K562 (cell line): Measurements from ENCODE around the gene KATNB1. TPM values are rescaled to one million over a fixed set of nuclear protein-coding genes. Genes with fewer than 3 reads are reported as not detected.

Experiments used
- ATF1 ChIP-seq, 2 experiments: fragments of 450-650 bp in 1 of 2; IDR thresholded peaks; 2 replicates each; pipeline ENCODE4 v1.6.1; 2016; ENCODE audit warnings: missing compliant biosample characterization in 1 of 2, missing genetic modification characterization in 1 of 2
- CAMTA2 ChIP-seq: fragments of 250-450 bp; sonication (Bioruptor Pico); conservative IDR thresholded peaks from 2 replicates; pipeline ENCODE4 v1.5.1; 2022
- CBX2 ChIP-seq: fragments of 200-600 bp; sonication (generic); IDR thresholded peaks from one replicate; pipeline ENCODE4 v1.6.1; 2012; ENCODE audit warnings: mild to moderate bottlenecking, low read length, inconsistent platforms; ENCODE audit not compliant: insufficient read depth, poor library complexity, severe bottlenecking
- CXXC5 ChIP-seq: fragments of 250-450 bp; sonication (Bioruptor Pico); IDR thresholded peaks from 2 replicates; pipeline ENCODE4 v1.8.0; 2022; ENCODE audit warnings: inconsistent platforms, mild to moderate bottlenecking, moderate library complexity
- EGR1 ChIP-seq: fragments of 450-650 bp; conservative IDR thresholded peaks from 2 replicates; pipeline ENCODE4 v1.6.1; 2017; ENCODE audit warnings: mild to moderate bottlenecking
- FOS ChIP-seq: IDR thresholded peaks from 3 replicates; pipeline ENCODE4 v1.6.1; 2011; ENCODE audit not compliant: insufficient read length; ENCODE audit errors: extremely low read depth
- KDM2B ChIP-seq: fragments of 250-450 bp; sonication (Bioruptor Pico); IDR thresholded peaks from 2 replicates; pipeline ENCODE4 v1.8.0; 2021; ENCODE audit warnings: mild to moderate bottlenecking, moderate library complexity
- L3MBTL2 ChIP-seq: fragments of 450-650 bp; IDR thresholded peaks from 2 replicates; pipeline ENCODE4 v1.6.1; 2016; ENCODE audit warnings: mild to moderate bottlenecking, moderate library complexity
- RBM25 ChIP-seq: fragments of 200-400 bp; formaldehyde crosslinking; IDR thresholded peaks from 2 replicates; pipeline ENCODE4 v1.6.1; 2018; ENCODE audit warnings: low read length, low read depth, moderate library complexity; ENCODE audit not compliant: severe bottlenecking
- SIX5 ChIP-seq, 2 experiments: IDR thresholded peaks; 2 replicates each; pipeline ENCODE4 v1.6.1; 2011; ENCODE audit warnings: low read length in 2 of 2, borderline replicate concordance in 1 of 2, low read depth in 1 of 2, mild to moderate bottlenecking in 1 of 2, moderate library complexity in 1 of 2; ENCODE audit not compliant: insufficient read depth in 1 of 2
- U2AF1 ChIP-seq: fragments of 200-400 bp; formaldehyde crosslinking; optimal IDR thresholded peaks from 2 replicates; pipeline ENCODE3; 2017; ENCODE audit warnings: mild to moderate bottlenecking, low read depth, low read length, moderate library complexity
- U2AF2 ChIP-seq: fragments of 200-400 bp; formaldehyde crosslinking; optimal IDR thresholded peaks from 2 replicates; pipeline ENCODE3; 2017; ENCODE audit warnings: low read depth, mild to moderate bottlenecking, low read length
- ZNF24 ChIP-seq: fragments of 450-650 bp; IDR thresholded peaks from 2 replicates; pipeline ENCODE4 v1.6.1; 2016
- polyA plus RNA-seq, 8 experiments: library from polyadenylated mRNA; depleted of rRNA in 4 of 8; stranded (reverse) in 5 of 8; unstranded in 3 of 8; fragments of >200 nt; fragmentation: Nextera tagmentation in 2 of 8; fragmentation: Illumina TruSeq in 1 of 8; extraction: Ambion mirVana in 2 of 8; extraction: Trizol in 1 of 8; gene quantifications; 2 replicates each; pipeline versions ENCODE4 v1.2.1 to v1.2.3, GENCODE V29; 2011 to 2014; ENCODE audit warnings: inconsistent platforms in 1 of 8, missing spikeins in 1 of 8
- total RNA-seq, 7 experiments: library from RNA; depleted of rRNA in 6 of 7; stranded (reverse); fragments of >200 nt in 6 of 7; fragmentation: Illumina TruSeq in 2 of 7; extraction: Trizol in 2 of 7; gene quantifications; 2 replicates each; pipeline versions ENCODE4 v1.2.1 to v1.2.3, GENCODE V29; 2011 to 2021; ENCODE audit warnings: low replicate concordance in 1 of 7
- TF ChIP-seq, protein P1 (sequence below): sonication (generic); formaldehyde crosslinking; IDR thresholded peaks from 2 replicates; pipeline ENCODE4 v1.8.0; 2022; ENCODE audit warnings: missing genetic modification reagents, mild to moderate bottlenecking, moderate library complexity, borderline replicate concordance
- TF ChIP-seq, protein P2 (sequence below): fragments of 200-800 bp; sonication (Bioruptor generic); IDR thresholded peaks from 2 replicates; pipeline ENCODE4 v1.6.1; 2017; ENCODE audit warnings: missing genetic modification characterization, missing compliant biosample characterization
- TF ChIP-seq, protein P3 (sequence below), 2 experiments: fragments of 450-650 bp in 1 of 2; sonication (generic) in 1 of 2; formaldehyde crosslinking; conservative IDR thresholded peaks; 2 replicates each; pipeline versions ENCODE4 v1.4.0 to v1.8.1; 2020 to 2022; ENCODE audit warnings: mild to moderate bottlenecking in 1 of 2, missing genetic modification reagents in 1 of 2
- TF ChIP-seq, protein P4 (sequence below), 2 experiments: fragments of 450-650 bp; IDR thresholded peaks; 2 replicates each; pipeline ENCODE4 v1.6.1; 2016
- TF ChIP-seq, protein P5 (sequence below), 2 experiments: IDR thresholded peaks; 2 replicates each; pipeline ENCODE4 v1.6.1; 2011; ENCODE audit warnings: borderline replicate concordance in 1 of 2, control low read depth in 1 of 2, low read depth in 1 of 2, low read length in 1 of 2, mild to moderate bottlenecking in 1 of 2, mixed read lengths in 1 of 2, moderate library complexity in 1 of 2; ENCODE audit not compliant: insufficient read depth in 1 of 2, insufficient read length in 1 of 2, poor library complexity in 1 of 2, severe bottlenecking in 1 of 2; ENCODE audit errors: extremely low read depth in 1 of 2
- TF ChIP-seq, protein P6 (sequence below): sonication (generic); formaldehyde crosslinking; IDR thresholded peaks from 2 replicates; pipeline ENCODE4 v1.8.1; 2023; ENCODE audit warnings: mild to moderate bottlenecking, missing genetic modification reagents, moderate library complexity

The KATNB1 gene
- total and polyA plus RNA-seq, 9 of the 15 experiments (the other 6 are each of a cell fraction or from before 2014, with no cell fraction given) = 1.2 to 52.6 (median 21.9) TPM

DNA sequence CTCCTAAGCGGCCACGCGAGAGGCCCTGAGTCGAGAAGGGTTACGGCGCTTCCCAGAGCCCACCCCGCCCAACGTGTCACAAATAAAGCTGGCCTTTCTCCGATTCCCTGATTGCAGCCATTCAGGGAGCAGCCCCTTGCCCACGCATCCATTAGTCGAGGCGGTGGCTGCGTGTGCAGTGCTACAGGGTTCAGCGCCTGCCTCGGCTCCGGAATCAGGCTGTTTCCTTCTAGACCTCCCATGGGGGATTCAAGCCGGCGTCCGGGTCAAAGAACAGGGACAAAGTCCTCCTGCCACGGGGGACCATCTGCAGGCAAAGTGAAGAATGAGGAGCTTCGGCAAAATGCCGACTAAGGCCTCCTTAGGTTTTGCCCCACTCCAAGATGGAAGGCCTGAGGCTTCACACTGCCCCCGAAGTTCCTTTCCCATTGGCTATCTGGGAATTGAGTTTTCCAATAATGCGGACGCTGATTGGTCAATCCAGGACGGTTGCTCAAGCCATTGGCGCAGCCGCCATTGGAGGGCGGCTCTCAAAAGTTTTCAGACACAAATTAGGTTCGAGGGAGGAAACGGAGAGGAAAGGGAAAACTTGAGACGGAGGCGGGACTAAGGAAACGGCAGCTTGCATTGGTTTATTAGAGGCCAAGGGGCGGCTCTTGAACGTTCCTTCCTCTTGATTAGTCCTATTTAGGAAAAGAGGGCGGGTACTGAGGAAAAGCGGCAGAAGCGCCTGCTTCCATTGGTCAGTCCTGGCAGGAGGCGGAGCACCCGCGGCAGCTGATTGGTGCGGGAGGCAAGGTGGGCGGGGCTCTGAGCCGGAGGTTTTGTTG, 430 bp upstream of the KATNB1 start (continued):
- TF ChIP-seq CXXC5 (peak; percentile 52), ATF1 (CRISPR knock-in tag; IDR thresholded peaks at IDR 0.05) (no peak), ATF1 (tag; IDR thresholded peaks at IDR 0.05) (peak; percentile 84), KDM2B (CRISPR knock-in tag) (no peak), U2AF1 (no peak), RBM25 (peak; percentile 78), EGR1 (peak; percentile 75), L3MBTL2 (peak; percentile 71), CAMTA2 (CRISPR knock-in tag) (no peak), ZNF24 (no peak), FOS (peak; percentile 97), SIX5 (IDR thresholded peaks at IDR 0.05; ENCODE audit: borderline replicate concordance in 1 of 2, insufficient read depth in 1 of 2, low read depth in 1 of 2, low read length in 2 of 2) (peak; percentile 79 to 82), U2AF2 (no peak), CBX2 (no peak)
- TF ChIP-seq, protein P1, sequence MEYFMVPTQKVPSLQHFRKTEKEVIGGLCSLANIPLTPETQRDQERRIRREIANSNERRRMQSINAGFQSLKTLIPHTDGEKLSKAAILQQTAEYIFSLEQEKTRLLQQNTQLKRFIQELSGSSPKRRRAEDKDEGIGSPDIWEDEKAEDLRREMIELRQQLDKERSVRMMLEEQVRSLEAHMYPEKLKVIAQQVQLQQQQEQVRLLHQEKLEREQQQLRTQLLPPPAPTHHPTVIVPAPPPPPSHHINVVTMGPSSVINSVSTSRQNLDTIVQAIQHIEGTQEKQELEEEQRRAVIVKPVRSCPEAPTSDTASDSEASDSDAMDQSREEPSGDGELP (CRISPR knock-in tag) = peak; percentile 85; the same call in 1 of the 2 replicates
- TF ChIP-seq, protein P2, sequence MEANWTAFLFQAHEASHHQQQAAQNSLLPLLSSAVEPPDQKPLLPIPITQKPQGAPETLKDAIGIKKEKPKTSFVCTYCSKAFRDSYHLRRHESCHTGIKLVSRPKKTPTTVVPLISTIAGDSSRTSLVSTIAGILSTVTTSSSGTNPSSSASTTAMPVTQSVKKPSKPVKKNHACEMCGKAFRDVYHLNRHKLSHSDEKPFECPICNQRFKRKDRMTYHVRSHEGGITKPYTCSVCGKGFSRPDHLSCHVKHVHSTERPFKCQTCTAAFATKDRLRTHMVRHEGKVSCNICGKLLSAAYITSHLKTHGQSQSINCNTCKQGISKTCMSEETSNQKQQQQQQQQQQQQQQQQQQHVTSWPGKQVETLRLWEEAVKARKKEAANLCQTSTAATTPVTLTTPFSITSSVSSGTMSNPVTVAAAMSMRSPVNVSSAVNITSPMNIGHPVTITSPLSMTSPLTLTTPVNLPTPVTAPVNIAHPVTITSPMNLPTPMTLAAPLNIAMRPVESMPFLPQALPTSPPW (CRISPR knock-in tag) = peak; percentile 64; the same call in 1 of the 2 replicates
- TF ChIP-seq, protein P3, sequence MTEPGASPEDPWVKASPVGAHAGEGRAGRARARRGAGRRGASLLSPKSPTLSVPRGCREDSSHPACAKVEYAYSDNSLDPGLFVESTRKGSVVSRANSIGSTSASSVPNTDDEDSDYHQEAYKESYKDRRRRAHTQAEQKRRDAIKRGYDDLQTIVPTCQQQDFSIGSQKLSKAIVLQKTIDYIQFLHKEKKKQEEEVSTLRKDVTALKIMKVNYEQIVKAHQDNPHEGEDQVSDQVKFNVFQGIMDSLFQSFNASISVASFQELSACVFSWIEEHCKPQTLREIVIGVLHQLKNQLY (CRISPR knock-in tag; conservative IDR thresholded peaks at IDR 0.05) = no peak
- TF ChIP-seq, protein P4, sequence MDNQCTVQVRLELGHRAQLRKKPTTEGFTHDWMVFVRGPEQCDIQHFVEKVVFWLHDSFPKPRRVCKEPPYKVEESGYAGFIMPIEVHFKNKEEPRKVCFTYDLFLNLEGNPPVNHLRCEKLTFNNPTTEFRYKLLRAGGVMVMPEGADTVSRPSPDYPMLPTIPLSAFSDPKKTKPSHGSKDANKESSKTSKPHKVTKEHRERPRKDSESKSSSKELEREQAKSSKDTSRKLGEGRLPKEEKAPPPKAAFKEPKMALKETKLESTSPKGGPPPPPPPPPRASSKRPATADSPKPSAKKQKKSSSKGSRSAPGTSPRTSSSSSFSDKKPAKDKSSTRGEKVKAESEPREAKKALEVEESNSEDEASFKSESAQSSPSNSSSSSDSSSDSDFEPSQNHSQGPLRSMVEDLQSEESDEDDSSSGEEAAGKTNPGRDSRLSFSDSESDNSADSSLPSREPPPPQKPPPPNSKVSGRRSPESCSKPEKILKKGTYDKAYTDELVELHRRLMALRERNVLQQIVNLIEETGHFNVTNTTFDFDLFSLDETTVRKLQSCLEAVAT (IDR thresholded peaks at IDR 0.05) = peak in 1 of 2 experiments; percentile 99; a peak in 2 of 4 replicates
- TF ChIP-seq, protein P5, sequence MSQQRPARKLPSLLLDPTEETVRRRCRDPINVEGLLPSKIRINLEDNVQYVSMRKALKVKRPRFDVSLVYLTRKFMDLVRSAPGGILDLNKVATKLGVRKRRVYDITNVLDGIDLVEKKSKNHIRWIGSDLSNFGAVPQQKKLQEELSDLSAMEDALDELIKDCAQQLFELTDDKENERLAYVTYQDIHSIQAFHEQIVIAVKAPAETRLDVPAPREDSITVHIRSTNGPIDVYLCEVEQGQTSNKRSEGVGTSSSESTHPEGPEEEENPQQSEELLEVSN (IDR thresholded peaks at IDR 0.05; ENCODE audit: borderline replicate concordance in 1 of 2, extremely low read depth in 1 of 2, insufficient read depth in 1 of 2, insufficient read length in 1 of 2, low read depth in 1 of 2, low read length in 1 of 2, poor library complexity in 1 of 2, severe bottlenecking in 1 of 2) = peak in 1 of 2 experiments; percentile 73
- TF ChIP-seq, protein P6, sequence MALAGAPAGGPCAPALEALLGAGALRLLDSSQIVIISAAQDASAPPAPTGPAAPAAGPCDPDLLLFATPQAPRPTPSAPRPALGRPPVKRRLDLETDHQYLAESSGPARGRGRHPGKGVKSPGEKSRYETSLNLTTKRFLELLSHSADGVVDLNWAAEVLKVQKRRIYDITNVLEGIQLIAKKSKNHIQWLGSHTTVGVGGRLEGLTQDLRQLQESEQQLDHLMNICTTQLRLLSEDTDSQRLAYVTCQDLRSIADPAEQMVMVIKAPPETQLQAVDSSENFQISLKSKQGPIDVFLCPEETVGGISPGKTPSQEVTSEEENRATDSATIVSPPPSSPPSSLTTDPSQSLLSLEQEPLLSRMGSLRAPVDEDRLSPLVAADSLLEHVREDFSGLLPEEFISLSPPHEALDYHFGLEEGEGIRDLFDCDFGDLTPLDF = no peak
